Measurements from ENCODE around the gene AKNA.

Gene AKNA

GRCh38 chr9:114395768-114396167, 8.0 kb upstream of the AKNA start:
- DNase-seq: no peak

- DNase-seq: no peak
Measured at GRCh38 chr9:114395334-114395617, 7.5 kb upstream of the AKNA start.

- DNase-seq: no peak
Measured at GRCh38 chr9:114394523-114395333, 6.9 kb upstream of the AKNA start.

GRCh38 chr9:114392749-114393112, 4.9 kb upstream of the AKNA start:
- DNase-seq: no peak

- no peak for DNase-seq
Measured at GRCh38 chr9:114390952-114391351, 3.2 kb upstream of the AKNA start.

GRCh38 chr9:114389612-114390368, 2.0 kb upstream of the AKNA start:
- no peak for DNase-seq

GRCh38 chr9:114388764-114389375, 1.1 kb upstream of the AKNA start:
- DNase-seq: no peak

- no peak for DNase-seq
Measured at GRCh38 chr9:114388357-114388682, 538 bp upstream of the AKNA start.

GRCh38 chr9:114386886-114387679, 699 bp downstream of the AKNA start:
- DNase-seq: peak; percentile 40 to 56 (median 54)

GRCh38 chr9:114386361-114386885, 1.4 kb downstream of the AKNA start:
- no peak for DNase-seq

GRCh38 chr9:114385397-114386181, 2.2 kb downstream of the AKNA start:
- peak; percentile 93 to 97 (median 96) for DNase-seq

GRCh38 chr9:114384836-114385396, 2.9 kb downstream of the AKNA start:
- DNase-seq: no peak

- no peak for DNase-seq
Measured at GRCh38 chr9:114384341-114384740, 3.4 kb downstream of the AKNA start.

GRCh38 chr9:114383521-114384231, 4.1 kb downstream of the AKNA start:
- no peak for DNase-seq

- peak; percentile 88 to 92 (median 88) for DNase-seq
Measured at GRCh38 chr9:114382699-114383520, 4.9 kb downstream of the AKNA start.

GRCh38 chr9:114378883-114379282, 8.9 kb downstream of the AKNA start:
- no peak for DNase-seq

- no peak for DNase-seq
Measured at GRCh38 chr9:114378016-114378415, 9.8 kb downstream of the AKNA start.

GRCh38 chr9:114376586-114377445, 11.0 kb downstream of the AKNA start:
- no peak for DNase-seq
